Measurements from ENCODE around the gene PBX3. TPM values are rescaled to one million over a fixed set of nuclear protein-coding genes. Genes with fewer than 3 reads are reported as not detected.

Gene PBX3
- total RNA-seq, 1 donor from 2014 or later: 74.2 TPM

- no peak for DNase-seq (ENCODE audit: low spot score in 2 of 2, unreplicated experiment in 2 of 2)
- Mint-ChIP-seq H3K36me3 (no peaks in the 10 kb centered on the region), H3K27ac (no peak overlapping the region), H3K9me3 (no peaks in the 10 kb centered on the region), H3K4me3 (no peak overlapping the region), H3K27me3 (ENCODE audit: low read depth) (no peaks in the 10 kb centered on the region), H3K4me1 (peaks cover 22% of the 10 kb centered on the region)
- TF ChIP-seq, protein P1, sequence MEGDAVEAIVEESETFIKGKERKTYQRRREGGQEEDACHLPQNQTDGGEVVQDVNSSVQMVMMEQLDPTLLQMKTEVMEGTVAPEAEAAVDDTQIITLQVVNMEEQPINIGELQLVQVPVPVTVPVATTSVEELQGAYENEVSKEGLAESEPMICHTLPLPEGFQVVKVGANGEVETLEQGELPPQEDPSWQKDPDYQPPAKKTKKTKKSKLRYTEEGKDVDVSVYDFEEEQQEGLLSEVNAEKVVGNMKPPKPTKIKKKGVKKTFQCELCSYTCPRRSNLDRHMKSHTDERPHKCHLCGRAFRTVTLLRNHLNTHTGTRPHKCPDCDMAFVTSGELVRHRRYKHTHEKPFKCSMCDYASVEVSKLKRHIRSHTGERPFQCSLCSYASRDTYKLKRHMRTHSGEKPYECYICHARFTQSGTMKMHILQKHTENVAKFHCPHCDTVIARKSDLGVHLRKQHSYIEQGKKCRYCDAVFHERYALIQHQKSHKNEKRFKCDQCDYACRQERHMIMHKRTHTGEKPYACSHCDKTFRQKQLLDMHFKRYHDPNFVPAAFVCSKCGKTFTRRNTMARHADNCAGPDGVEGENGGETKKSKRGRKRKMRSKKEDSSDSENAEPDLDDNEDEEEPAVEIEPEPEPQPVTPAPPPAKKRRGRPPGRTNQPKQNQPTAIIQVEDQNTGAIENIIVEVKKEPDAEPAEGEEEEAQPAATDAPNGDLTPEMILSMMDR (IDR thresholded peaks at IDR 0.05; ENCODE audit: unreplicated experiment): no peak
Observed at GRCh38 chr9:125906144-125906543, 159.0 kb downstream of the PBX3 start.

DNA sequence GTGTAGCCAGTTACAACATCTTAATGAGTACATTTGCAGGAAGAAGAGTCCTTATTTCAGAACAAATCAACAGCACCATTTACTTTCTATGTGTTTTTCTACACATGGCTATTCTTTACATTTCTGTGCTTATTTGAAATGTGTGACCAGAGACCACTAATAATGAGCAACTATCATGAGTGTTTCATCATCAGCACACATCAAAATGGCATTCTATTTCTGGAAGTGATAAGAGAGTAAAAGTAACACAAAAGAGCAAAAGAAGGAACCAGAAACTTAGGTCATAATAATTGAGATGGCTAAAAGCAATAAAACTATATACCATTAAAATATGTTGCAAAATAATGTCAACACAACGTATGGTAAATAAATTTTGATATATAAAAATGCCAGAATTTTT is 159.7 kb downstream of the PBX3 start:
- no peak for DNase-seq (ENCODE audit: low spot score in 2 of 2, unreplicated experiment in 2 of 2)
- Mint-ChIP-seq H3K4me1 (peaks cover 26% of the 10 kb centered on the region), H3K27ac (no peak overlapping the region), H3K9me3 (no peaks in the 10 kb centered on the region), H3K36me3 (no peaks in the 10 kb centered on the region), H3K27me3 (ENCODE audit: low read depth) (no peaks in the 10 kb centered on the region), H3K4me3 (no peak overlapping the region)
- TF ChIP-seq, protein P1 (IDR thresholded peaks at IDR 0.05; ENCODE audit: unreplicated experiment): no peak

DNA sequence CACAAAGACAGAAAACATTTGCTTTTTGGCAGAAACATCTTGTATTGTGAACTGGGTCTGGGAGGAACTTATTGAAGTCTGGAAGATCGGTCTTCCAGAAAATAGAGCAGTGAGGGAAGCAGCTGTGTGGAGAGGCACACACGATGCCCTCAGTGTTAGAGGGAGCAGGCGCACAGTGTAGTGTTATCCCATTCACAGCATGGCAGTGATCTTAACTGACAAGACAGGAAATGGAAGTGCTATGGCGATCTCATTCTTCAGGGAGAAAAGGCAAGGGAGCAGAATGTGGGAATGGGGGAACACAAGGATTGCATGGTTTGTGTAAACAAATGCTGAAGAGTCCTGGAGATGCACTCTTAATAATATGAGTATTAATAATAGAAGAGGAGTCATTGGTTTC is 161.0 kb downstream of the PBX3 start:
- H3K36me3 Mint-ChIP-seq: no peaks in the 10 kb centered on the region
- H3K4me3 Mint-ChIP-seq: no peak overlapping the region
- TF ChIP-seq, protein P1 (IDR thresholded peaks at IDR 0.05; ENCODE audit: unreplicated experiment): no peak
- no peaks in the 10 kb centered on the region for H3K27me3 Mint-ChIP-seq (ENCODE audit: low read depth)
- H3K4me1 Mint-ChIP-seq: peaks cover 24% of the 10 kb centered on the region
- H3K27ac Mint-ChIP-seq: no peak overlapping the region
- H3K9me3 Mint-ChIP-seq: no peaks in the 10 kb centered on the region
- no peak for DNase-seq (ENCODE audit: low spot score in 2 of 2, unreplicated experiment in 2 of 2)

GRCh38 chr9:125908966-125909365 is 161.8 kb downstream of the PBX3 start:
- no peaks in the 10 kb centered on the region for H3K27me3 Mint-ChIP-seq (ENCODE audit: low read depth)
- TF ChIP-seq, protein P1 (IDR thresholded peaks at IDR 0.05; ENCODE audit: unreplicated experiment): no peak
- peaks cover 29% of the 10 kb centered on the region for H3K4me1 Mint-ChIP-seq
- H3K27ac Mint-ChIP-seq: no peak overlapping the region
- H3K9me3 Mint-ChIP-seq: no peaks in the 10 kb centered on the region
- no peaks in the 10 kb centered on the region for H3K36me3 Mint-ChIP-seq
- H3K4me3 Mint-ChIP-seq: no peak overlapping the region
- DNase-seq (ENCODE audit: low spot score in 2 of 2, unreplicated experiment in 2 of 2): no peak

GRCh38 chr9:125909459-125909858 is 162.3 kb downstream of the PBX3 start:
- TF ChIP-seq, protein P1 (IDR thresholded peaks at IDR 0.05; ENCODE audit: unreplicated experiment): no peak
- peaks cover 28% of the 10 kb centered on the region for H3K4me1 Mint-ChIP-seq
- H3K36me3 Mint-ChIP-seq: no peaks in the 10 kb centered on the region
- no peak overlapping the region for H3K27ac Mint-ChIP-seq
- no peak for DNase-seq (ENCODE audit: low spot score in 2 of 2, unreplicated experiment in 2 of 2)
- H3K27me3 Mint-ChIP-seq (ENCODE audit: low read depth): no peaks in the 10 kb centered on the region
- H3K4me3 Mint-ChIP-seq: no peak overlapping the region
- no peaks in the 10 kb centered on the region for H3K9me3 Mint-ChIP-seq

- Mint-ChIP-seq H3K27me3 (ENCODE audit: low read depth) (no peaks in the 10 kb centered on the region), H3K27ac (no peak overlapping the region), H3K9me3 (no peaks in the 10 kb centered on the region), H3K4me1 (peaks cover 25% of the 10 kb centered on the region), H3K36me3 (no peaks in the 10 kb centered on the region), H3K4me3 (no peak overlapping the region)
- DNase-seq (ENCODE audit: low spot score in 2 of 2, unreplicated experiment in 2 of 2): no peak
- TF ChIP-seq, protein P1 (IDR thresholded peaks at IDR 0.05; ENCODE audit: unreplicated experiment): no peak
Observed at GRCh38 chr9:125910286-125910685, 163.1 kb downstream of the PBX3 start.

All from mesothelial cell of epicardium (in vitro differentiated cells).